GM12891 (cell line): ENCODE data around the gene GRM8.

Source experiments
- POLR2A ChIP-seq: IDR thresholded peaks from 2 replicates; pipeline ENCODE4 v1.6.1; 2011; ENCODE audit warnings: low read depth, low read length, control low read depth
- POLR2AphosphoS5 ChIP-seq: IDR thresholded peaks from 2 replicates; pipeline ENCODE4 v1.6.1; 2011; ENCODE audit warnings: low read depth, low read length, control low read depth
- TAF1 ChIP-seq: IDR thresholded peaks from 2 replicates; pipeline ENCODE4 v1.6.1; 2011; ENCODE audit warnings: low read depth, low read length, control low read depth

DNA sequence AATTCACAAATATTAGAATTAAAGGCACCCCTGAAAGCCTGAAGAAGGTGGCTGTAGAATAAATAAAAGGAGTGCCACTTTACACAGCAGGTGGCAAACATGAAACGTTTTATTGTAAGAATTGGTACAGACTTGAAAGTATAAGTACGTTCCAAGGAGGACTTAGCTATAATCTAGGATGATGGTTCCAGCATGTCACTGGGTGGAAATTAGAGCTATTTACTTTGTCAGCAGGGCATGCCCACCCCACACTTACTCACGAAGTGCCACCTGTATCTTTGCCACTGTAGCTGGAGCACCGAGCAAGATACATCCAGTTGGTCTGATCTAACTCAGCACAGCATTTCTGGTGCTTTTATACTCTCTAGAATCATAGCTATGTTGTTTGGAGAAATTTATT is 97.8 kb downstream of the GRM8 start:
- no peak for TF ChIP-seq POLR2A
- no peak for TF ChIP-seq POLR2AphosphoS5
- TF ChIP-seq TAF1, result no peak
